ENCODE data around the gene ANKRD11.

ANKRD11 gene

GRCh38 chr16:89529097-89529496, 38.7 kb upstream of the ANKRD11 start:
- FAIRE-seq (no peak), DNase-seq (ENCODE audit: insufficient read length, low spot score) (no peak)
- TF ChIP-seq POLR2AphosphoS5 (IDR thresholded peaks at IDR 0.05; ENCODE audit: low read depth, low read length) (no peak), POLR2A (IDR thresholded peaks at IDR 0.05; ENCODE audit: low read depth, low read length) (no peak), TAF1 (IDR thresholded peaks at IDR 0.05; ENCODE audit: low read depth, low read length) (no peak), PAX5 (IDR thresholded peaks at IDR 0.05; ENCODE audit: insufficient read depth, low read length, severe bottlenecking) (no peak), POU2F2 (IDR thresholded peaks at IDR 0.05; ENCODE audit: low read depth, low read length) (no peak), SPI1 (IDR thresholded peaks at IDR 0.05; ENCODE audit: low read depth, low read length) (no peak)

- peak; percentile 78 for FAIRE-seq
- TF ChIP-seq POLR2AphosphoS5 (IDR thresholded peaks at IDR 0.05; ENCODE audit: low read depth, low read length) (no peak), POLR2A (IDR thresholded peaks at IDR 0.05; ENCODE audit: low read depth, low read length) (no peak), TAF1 (IDR thresholded peaks at IDR 0.05; ENCODE audit: low read depth, low read length) (no peak), POU2F2 (IDR thresholded peaks at IDR 0.05; ENCODE audit: low read depth, low read length) (no peak), SPI1 (IDR thresholded peaks at IDR 0.05; ENCODE audit: low read depth, low read length) (no peak), PAX5 (IDR thresholded peaks at IDR 0.05; ENCODE audit: insufficient read depth, low read length, severe bottlenecking) (no peak)
- peak; percentile 62 for DNase-seq (ENCODE audit: insufficient read length, low spot score)
Observed at GRCh38 chr16:89525146-89525913, 35.0 kb upstream of the ANKRD11 start.

- DNase-seq (ENCODE audit: insufficient read length, low spot score) (no peak), FAIRE-seq (no peak)
- TF ChIP-seq POU2F2 (IDR thresholded peaks at IDR 0.05; ENCODE audit: low read depth, low read length) = no peak
- TF ChIP-seq POLR2AphosphoS5 (IDR thresholded peaks at IDR 0.05; ENCODE audit: low read depth, low read length) = no peak
- TF ChIP-seq PAX5 (IDR thresholded peaks at IDR 0.05; ENCODE audit: insufficient read depth, low read length, severe bottlenecking) = no peak
- TF ChIP-seq POLR2A (IDR thresholded peaks at IDR 0.05; ENCODE audit: low read depth, low read length) = no peak
- no peak for TF ChIP-seq TAF1 (IDR thresholded peaks at IDR 0.05; ENCODE audit: low read depth, low read length)
- no peak for TF ChIP-seq SPI1 (IDR thresholded peaks at IDR 0.05; ENCODE audit: low read depth, low read length)
Observed at GRCh38 chr16:89523680-89524344, 33.5 kb upstream of the ANKRD11 start.

GRCh38 chr16:89522287-89522686, 31.9 kb upstream of the ANKRD11 start:
- no peak for DNase-seq (ENCODE audit: insufficient read length, low spot score)
- no peak for FAIRE-seq
- no peak for TF ChIP-seq PAX5 (IDR thresholded peaks at IDR 0.05; ENCODE audit: insufficient read depth, low read length, severe bottlenecking)
- TF ChIP-seq POLR2AphosphoS5 (IDR thresholded peaks at IDR 0.05; ENCODE audit: low read depth, low read length) = no peak
- no peak for TF ChIP-seq POLR2A (IDR thresholded peaks at IDR 0.05; ENCODE audit: low read depth, low read length)
- TF ChIP-seq POU2F2 (IDR thresholded peaks at IDR 0.05; ENCODE audit: low read depth, low read length) = no peak

- FAIRE-seq (no peak), DNase-seq (ENCODE audit: insufficient read length, low spot score) (no peak)
- TF ChIP-seq POU2F2 (IDR thresholded peaks at IDR 0.05; ENCODE audit: low read depth, low read length) (no peak), POLR2A (IDR thresholded peaks at IDR 0.05; ENCODE audit: low read depth, low read length) (no peak), PAX5 (IDR thresholded peaks at IDR 0.05; ENCODE audit: insufficient read depth, low read length, severe bottlenecking) (no peak)
Observed at GRCh38 chr16:89519881-89520280, 29.5 kb upstream of the ANKRD11 start.

GRCh38 chr16:89517128-89517527, 26.8 kb upstream of the ANKRD11 start:
- TF ChIP-seq POLR2AphosphoS5 (IDR thresholded peaks at IDR 0.05; ENCODE audit: low read depth, low read length) (no peak), POLR2A (IDR thresholded peaks at IDR 0.05; ENCODE audit: low read depth, low read length) (no peak), SPI1 (IDR thresholded peaks at IDR 0.05; ENCODE audit: low read depth, low read length) (no peak), PAX5 (IDR thresholded peaks at IDR 0.05; ENCODE audit: insufficient read depth, low read length, severe bottlenecking) (no peak), TAF1 (IDR thresholded peaks at IDR 0.05; ENCODE audit: low read depth, low read length) (no peak), POU2F2 (IDR thresholded peaks at IDR 0.05; ENCODE audit: low read depth, low read length) (no peak)
- no peak for DNase-seq (ENCODE audit: insufficient read length, low spot score)
- no peak for FAIRE-seq

GRCh38 chr16:89512453-89512852, 22.1 kb upstream of the ANKRD11 start:
- TF ChIP-seq TAF1 (IDR thresholded peaks at IDR 0.05; ENCODE audit: low read depth, low read length) = no peak
- no peak for TF ChIP-seq SPI1 (IDR thresholded peaks at IDR 0.05; ENCODE audit: low read depth, low read length)
- no peak for TF ChIP-seq POLR2A (IDR thresholded peaks at IDR 0.05; ENCODE audit: low read depth, low read length)
- TF ChIP-seq PAX5 (IDR thresholded peaks at IDR 0.05; ENCODE audit: insufficient read depth, low read length, severe bottlenecking) = no peak
- no peak for TF ChIP-seq POU2F2 (IDR thresholded peaks at IDR 0.05; ENCODE audit: low read depth, low read length)
- no peak for TF ChIP-seq POLR2AphosphoS5 (IDR thresholded peaks at IDR 0.05; ENCODE audit: low read depth, low read length)
- DNase-seq (ENCODE audit: insufficient read length, low spot score) (no peak), FAIRE-seq (no peak)

GRCh38 chr16:89511374-89511773, 21.0 kb upstream of the ANKRD11 start:
- no peak for DNase-seq (ENCODE audit: insufficient read length, low spot score)
- TF ChIP-seq POLR2A (IDR thresholded peaks at IDR 0.05; ENCODE audit: low read depth, low read length) (no peak), POU2F2 (IDR thresholded peaks at IDR 0.05; ENCODE audit: low read depth, low read length) (no peak), POLR2AphosphoS5 (IDR thresholded peaks at IDR 0.05; ENCODE audit: low read depth, low read length) (no peak), SPI1 (IDR thresholded peaks at IDR 0.05; ENCODE audit: low read depth, low read length) (no peak), PAX5 (IDR thresholded peaks at IDR 0.05; ENCODE audit: insufficient read depth, low read length, severe bottlenecking) (no peak), TAF1 (IDR thresholded peaks at IDR 0.05; ENCODE audit: low read depth, low read length) (no peak)
- FAIRE-seq = peak; percentile 40

GRCh38 chr16:89510526-89510925, 20.2 kb upstream of the ANKRD11 start:
- TF ChIP-seq POLR2A (IDR thresholded peaks at IDR 0.05; ENCODE audit: low read depth, low read length) (no peak), TAF1 (IDR thresholded peaks at IDR 0.05; ENCODE audit: low read depth, low read length) (no peak), SPI1 (IDR thresholded peaks at IDR 0.05; ENCODE audit: low read depth, low read length) (no peak), PAX5 (IDR thresholded peaks at IDR 0.05; ENCODE audit: insufficient read depth, low read length, severe bottlenecking) (no peak), POU2F2 (IDR thresholded peaks at IDR 0.05; ENCODE audit: low read depth, low read length) (no peak), POLR2AphosphoS5 (IDR thresholded peaks at IDR 0.05; ENCODE audit: low read depth, low read length) (no peak)
- FAIRE-seq (no peak), DNase-seq (ENCODE audit: insufficient read length, low spot score) (no peak)
